T-cell (primary cell): ENCODE results near the gene CCDC17. TPM values are rescaled to one million over a fixed set of nuclear protein-coding genes. Genes with fewer than 3 reads are reported as not detected.

Source experiments
- ATAC-seq, 4 experiments: fragments of 200-7000 bp in 3 of 4; fragments of 150-1000 bp in 1 of 4; cut with Tn5 transposase; replicated peaks in 1 of 4; 1 replicate in 3 of 4; 2 replicates in 1 of 4; pipeline ENCODE4 v1.10.0; 2021; ENCODE audit warnings: moderate library complexity in 3 of 4, mild to moderate bottlenecking in 2 of 4, moderate number of reproducible peaks in 1 of 4
- CTCF ChIA-PET, 2 donors: fragments of 300-600 bp; sonication (Branson Sonifier 250); formaldehyde crosslinking; loops; one replicate each; lab custom pipeline; 2022; ENCODE audit warnings: antibody characterized with exemption in 2 of 2; lab: Charles Lee
- POLR2A ChIA-PET, 2 donors: fragments of 300-600 bp; sonication (Branson Sonifier 250); formaldehyde crosslinking; loops; one replicate each; lab custom pipeline; 2022; ENCODE audit warnings: antibody characterized with exemption in 2 of 2; lab: Charles Lee
- DNase-seq, 35 experiments: peaks; one replicate each; pipeline versions ENCODE4 v3.0.0 to v3.0.0-alpha.2; 2013 to 2023
- H3K27ac ChIP-seq: one replicate; pipeline ENCODE4 v1.5.1; 2013; ENCODE audit warnings: low read length
- H3K27me3 ChIP-seq, 2 experiments: replicated peaks in 1 of 2; 1 replicate in 1 of 2; 2 replicates in 1 of 2; pipeline versions ENCODE4 v1.6.1 to v1.7.0; 2013; ENCODE audit warnings: low read length in 1 of 2, mixed read lengths in 1 of 2; ENCODE audit not compliant: control insufficient read depth in 2 of 2, insufficient read depth in 2 of 2; ENCODE audit errors: extremely low read depth in 1 of 2
- H3K36me3 ChIP-seq, 2 donors: 1 replicate in 1 of 2; 2 replicates in 1 of 2; pipeline versions ENCODE4 v1.6.1 to v1.7.0; 2013; ENCODE audit warnings: low read length in 1 of 2; ENCODE audit not compliant: control insufficient read depth in 2 of 2, insufficient read depth in 1 of 2; ENCODE audit errors: extremely low read depth in 1 of 2
- H3K4me1 ChIP-seq, 2 experiments: 1 replicate in 1 of 2; 2 replicates in 1 of 2; pipeline versions ENCODE4 v1.6.1 to v1.7.0; 2013; ENCODE audit warnings: low read length in 2 of 2, mixed read lengths in 1 of 2; ENCODE audit not compliant: insufficient read depth in 2 of 2, control insufficient read depth in 1 of 2; ENCODE audit errors: extremely low read depth in 1 of 2
- H3K4me3 ChIP-seq, 2 donors: 1 replicate in 1 of 2; 2 replicates in 1 of 2; pipeline versions ENCODE4 v1.5.1 to v1.7.0; 2013; ENCODE audit warnings: mild to moderate bottlenecking in 2 of 2, low read length in 1 of 2, moderate library complexity in 1 of 2; ENCODE audit not compliant: control insufficient read depth in 1 of 2; ENCODE audit errors: extremely low read depth in 1 of 2
- H3K9me3 ChIP-seq: 2 replicates; pipeline ENCODE4 v1.7.0; 2013
- H3K27ac Mint-ChIP-seq, 2 donors: one replicate each; pipeline ENCODE4 v1.8.0; 2020 to 2021; ENCODE audit warnings: mild to moderate bottlenecking in 2 of 2, mixed read lengths in 2 of 2
- H3K27me3 Mint-ChIP-seq, 2 donors: one replicate each; pipeline ENCODE4 v1.8.0; 2021 to 2022; ENCODE audit warnings: mixed read lengths in 2 of 2
- H3K36me3 Mint-ChIP-seq: one replicate; pipeline ENCODE4 v1.8.0; 2021; ENCODE audit warnings: mixed read lengths
- H3K4me1 Mint-ChIP-seq, 3 donors: one replicate each; pipeline ENCODE4 v1.8.0; 2020 to 2022; ENCODE audit warnings: mixed read lengths in 3 of 3, mild to moderate bottlenecking in 1 of 3
- H3K4me3 Mint-ChIP-seq, 3 donors: one replicate each; pipeline ENCODE4 v1.8.0; 2020 to 2022; ENCODE audit warnings: mild to moderate bottlenecking in 3 of 3, mixed read lengths in 3 of 3, moderate library complexity in 3 of 3
- H3K9me3 Mint-ChIP-seq, 3 donors: one replicate each; pipeline ENCODE4 v1.8.0; 2020 to 2022; ENCODE audit warnings: mixed read lengths in 3 of 3
- WGBS: methylation state at CpG from one replicate; pipeline ENCODE4 v1.1.5; 2013; ENCODE audit warnings: missing lambda C conversion rate; ENCODE audit not compliant: insufficient coverage; 5-methylcytosine and 5-hydroxymethylcytosine counted together
- total RNA-seq, 35 experiments: library from RNA in 6 of 35; stranded (reverse) in 6 of 35; fragments of 120-200 nt in 1 of 35; gene quantifications; one replicate each; pipeline versions ENCODE4 v1.2.1 to v1.2.4 and lab custom pipeline; 2013 to 2026

Gene CCDC17
- total RNA-seq, 5 donors from 2014 or later (not counting 1 experiment from before 2014, with no cell fraction given), result 5.9 to 8.6 (median 7.5) TPM

- CTCF ChIA-PET, result interaction anchor here (0.6 kb wide), 2 partner anchors 46 to 602 kb away, joined by 3 read pairs; no protein-coding TSS in a partner anchor
Observed at GRCh38 chr1:45644661-45645060, 20.8 kb upstream of the CCDC17 start.

DNA sequence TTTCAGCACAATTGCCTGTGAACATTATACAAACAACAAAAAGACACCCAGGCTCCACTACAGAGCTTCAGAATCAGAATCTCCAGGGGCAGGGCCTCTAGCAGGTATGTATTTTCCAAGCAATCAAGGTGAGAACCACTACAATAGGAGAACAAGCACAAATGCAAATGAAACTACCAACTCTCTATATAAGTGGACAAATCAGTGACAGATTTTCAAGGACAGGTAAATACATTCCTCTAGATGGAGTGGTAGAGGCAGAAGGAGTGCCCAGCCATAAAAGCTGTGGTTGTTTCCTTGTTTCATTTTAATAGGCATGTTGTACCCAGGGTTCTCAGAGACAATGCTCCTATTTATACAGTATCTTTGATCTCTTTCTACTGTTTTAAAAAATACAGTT is 20.1 kb upstream of the CCDC17 start:
- no peak for DNase-seq
- Histone ChIP-seq H3K27me3 (no peaks in the 10 kb centered on the region), H3K4me1 (no peaks in the 10 kb centered on the region), H3K9me3 (no peaks in the 10 kb centered on the region), H3K4me3 (no peak overlapping the region), H3K27ac (no peak overlapping the region), H3K36me3 (peaks cover 11 to 58% of the 10 kb centered on the region in 2 donors)
- no peak for ATAC-seq
- POLR2A ChIA-PET, result no interaction called here
- peaks cover 4 to 14% (median 11%) of the 10 kb centered on the region in 3 donors for H3K4me1 Mint-ChIP-seq
- CTCF ChIA-PET, result interaction anchor here in 1 of 2 donors (0.6 kb wide), 1 partner anchor 603 kb away, joined by 3 read pairs; no protein-coding TSS in a partner anchor
- H3K27me3 Mint-ChIP-seq, result no peaks in the 10 kb centered on the region
- H3K27ac Mint-ChIP-seq, result peak overlapping the region in 1 of 2 donors; percentile 7
- peaks cover 26% of the 10 kb centered on the region for H3K36me3 Mint-ChIP-seq
- no peak overlapping the region for H3K4me3 Mint-ChIP-seq
- no peaks in the 10 kb centered on the region for H3K9me3 Mint-ChIP-seq

More at GRCh38 chr1:45644661-45645060, 20.8 kb upstream of the CCDC17 start:
- peaks cover 4 to 14% (median 11%) of the 10 kb centered on the region in 3 donors for H3K4me1 Mint-ChIP-seq
- Histone ChIP-seq H3K9me3 (no peaks in the 10 kb centered on the region), H3K27ac (no peak overlapping the region), H3K4me3 (no peak overlapping the region), H3K4me1 (no peaks in the 10 kb centered on the region), H3K27me3 (no peaks in the 10 kb centered on the region), H3K36me3 (peaks cover 11 to 54% of the 10 kb centered on the region in 2 donors)
- no peak for DNase-seq
- no peak for ATAC-seq
- no peaks in the 10 kb centered on the region for H3K9me3 Mint-ChIP-seq
- H3K27me3 Mint-ChIP-seq, result no peaks in the 10 kb centered on the region
- POLR2A ChIA-PET, result interaction anchor here in 1 of 2 donors (0.7 kb wide), 1 partner anchor 296 kb away, joined by 3 read pairs; no protein-coding TSS in a partner anchor
- no peak overlapping the region for H3K27ac Mint-ChIP-seq
- H3K36me3 Mint-ChIP-seq, result peaks cover 27% of the 10 kb centered on the region
- no peak overlapping the region for H3K4me3 Mint-ChIP-seq
- no CpG with 5 or more reads among the region's 2 CpGs for WGBS

- Histone ChIP-seq H3K4me3 (no peak overlapping the region), H3K4me1 (no peaks in the 10 kb centered on the region), H3K36me3 (peaks cover 11 to 59% of the 10 kb centered on the region in 2 donors), H3K27ac (no peak overlapping the region), H3K9me3 (no peaks in the 10 kb centered on the region), H3K27me3 (no peaks in the 10 kb centered on the region)
- 100% methylated on average over 2 of the region's 5 CpGs for WGBS
- Mint-ChIP-seq H3K27ac (no peak overlapping the region), H3K9me3 (no peaks in the 10 kb centered on the region), H3K27me3 (no peaks in the 10 kb centered on the region), H3K36me3 (peaks cover 25% of the 10 kb centered on the region), H3K4me1 (peaks cover 4 to 12% (median 11%) of the 10 kb centered on the region in 3 donors), H3K4me3 (no peak overlapping the region)
- DNase-seq (no peak), ATAC-seq (no peak)
- POLR2A ChIA-PET, result no interaction called here
- CTCF ChIA-PET, result no interaction called here
Observed at GRCh38 chr1:45643321-45643720, 19.5 kb upstream of the CCDC17 start.

- H3K4me3 ChIP-seq, result no peak overlapping the region
- Mint-ChIP-seq H3K9me3 (no peaks in the 10 kb centered on the region), H3K27ac (peak overlapping the region in 1 of 2 donors; percentile 19), H3K4me1 (peaks cover 0 to 5% (median 2%) of the 10 kb centered on the region in 3 donors), H3K4me3 (no peak overlapping the region), H3K36me3 (peaks cover 22% of the 10 kb centered on the region), H3K27me3 (no peaks in the 10 kb centered on the region)
- peaks cover 8 to 71% of the 10 kb centered on the region in 2 donors for H3K36me3 ChIP-seq
- POLR2A ChIA-PET, result interaction anchor here in 1 of 2 donors (0.6 kb wide), 1 partner anchor 281 kb away, joined by 3 read pairs; no protein-coding TSS in a partner anchor
- CTCF ChIA-PET, result interaction anchor here in 1 of 2 donors (0.6 kb wide), 2 partner anchors 16 to 45 kb away, joined by 3 read pairs; no protein-coding TSS in a partner anchor
- ATAC-seq (no peak), DNase-seq (no peak)
- no peaks in the 10 kb centered on the region for H3K27me3 ChIP-seq
- WGBS, result no CpG with 5 or more reads among the region's 1 CpG
- no peaks in the 10 kb centered on the region for H3K4me1 ChIP-seq
- H3K9me3 ChIP-seq, result no peaks in the 10 kb centered on the region
- no peak overlapping the region for H3K27ac ChIP-seq
Observed at GRCh38 chr1:45640293-45640692, 16.4 kb upstream of the CCDC17 start.

GRCh38 chr1:45635211-45635610 is 11.4 kb upstream of the CCDC17 start:
- no peak for ATAC-seq
- Mint-ChIP-seq H3K36me3 (peaks cover 25% of the 10 kb centered on the region), H3K27me3 (no peaks in the 10 kb centered on the region), H3K4me3 (no peak overlapping the region), H3K9me3 (no peaks in the 10 kb centered on the region), H3K27ac (no peak overlapping the region), H3K4me1 (no peaks in the 10 kb centered on the region)
- H3K4me1 ChIP-seq, result no peaks in the 10 kb centered on the region
- CTCF ChIA-PET, result no interaction called here
- H3K27me3 ChIP-seq, result no peaks in the 10 kb centered on the region
- DNase-seq, result no peak
- peaks cover 8 to 92% of the 10 kb centered on the region in 2 donors for H3K36me3 ChIP-seq
- WGBS, result no CpG with 5 or more reads among the region's 1 CpG
- POLR2A ChIA-PET, result interaction anchor here in 1 of 2 donors (1.0 kb wide), 1 partner anchor 11 kb away, joined by 4 read pairs; no protein-coding TSS in a partner anchor
- H3K27ac ChIP-seq, result no peak overlapping the region
- no peak overlapping the region for H3K4me3 ChIP-seq
- H3K9me3 ChIP-seq, result no peaks in the 10 kb centered on the region

DNA sequence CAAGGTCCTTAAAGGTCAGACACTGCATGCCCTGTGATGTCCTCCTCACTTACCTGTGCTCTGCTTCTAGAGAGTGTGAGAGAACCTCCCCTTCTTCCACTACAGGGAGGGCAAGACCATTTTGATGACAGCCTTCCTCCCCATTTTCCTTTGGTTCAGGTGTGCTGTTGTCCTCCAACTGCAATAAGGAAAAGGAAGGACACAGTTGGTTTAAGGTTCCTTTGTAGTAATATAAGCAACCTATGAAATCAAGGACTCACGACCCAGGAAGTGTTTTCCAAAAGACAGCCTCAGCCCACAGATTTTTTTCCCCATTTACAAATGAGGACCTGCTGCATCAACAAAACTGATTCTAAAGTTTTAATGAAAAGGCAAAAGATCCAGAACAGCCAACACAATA is 6.6 kb upstream of the CCDC17 start:
- Histone ChIP-seq H3K27ac (no peak overlapping the region), H3K9me3 (no peaks in the 10 kb centered on the region), H3K4me1 (no peaks in the 10 kb centered on the region), H3K36me3 (peaks cover 10 to 85% of the 10 kb centered on the region in 2 donors), H3K4me3 (no peak overlapping the region), H3K27me3 (no peaks in the 10 kb centered on the region)
- CTCF ChIA-PET, result interaction anchor here in 1 of 2 donors (0.5 kb wide), 1 partner anchor 1096 kb away, joined by 3 read pairs; no protein-coding TSS in a partner anchor
- H3K27me3 Mint-ChIP-seq, result no peaks in the 10 kb centered on the region
- no CpG with 5 or more reads among the region's 1 CpG for WGBS
- DNase-seq, result no peak
- POLR2A ChIA-PET, result interaction anchor here in 1 of 2 donors (0.6 kb wide), 1 partner anchor 19 kb away, joined by 5 read pairs; no protein-coding TSS in a partner anchor
- H3K9me3 Mint-ChIP-seq, result no peaks in the 10 kb centered on the region
- no peaks in the 10 kb centered on the region for H3K4me1 Mint-ChIP-seq
- H3K4me3 Mint-ChIP-seq, result no peak overlapping the region
- peaks cover 51% of the 10 kb centered on the region for H3K36me3 Mint-ChIP-seq
- H3K27ac Mint-ChIP-seq, result peak overlapping the region; percentile 17 to 55
- no peak for ATAC-seq
